HepG2 (cell line): Measurements from ENCODE around the gene CREG2.

Experiments
- ETV5 ChIP-seq: IDR thresholded peaks from 2 replicates; pipeline ENCODE4 v1.6.1; 2018; ENCODE audit warnings: missing biosample characterization, missing genetic modification reagents, inconsistent platforms, borderline replicate concordance
- HNRNPLL ChIP-seq: fragments of 200-400 bp; formaldehyde crosslinking; IDR thresholded peaks from 2 replicates; pipeline ENCODE4 v1.6.1; 2017; ENCODE audit warnings: mild to moderate bottlenecking, low read depth, low read length; ENCODE audit not compliant: poor library complexity, severe bottlenecking
- ZNF883 ChIP-seq: sonication (generic); formaldehyde crosslinking; IDR thresholded peaks from 2 replicates; pipeline ENCODE4 v1.5.1; 2020; ENCODE audit warnings: mild to moderate bottlenecking, missing genetic modification reagents; ENCODE audit errors: not compliant biosample characterization

DNA sequence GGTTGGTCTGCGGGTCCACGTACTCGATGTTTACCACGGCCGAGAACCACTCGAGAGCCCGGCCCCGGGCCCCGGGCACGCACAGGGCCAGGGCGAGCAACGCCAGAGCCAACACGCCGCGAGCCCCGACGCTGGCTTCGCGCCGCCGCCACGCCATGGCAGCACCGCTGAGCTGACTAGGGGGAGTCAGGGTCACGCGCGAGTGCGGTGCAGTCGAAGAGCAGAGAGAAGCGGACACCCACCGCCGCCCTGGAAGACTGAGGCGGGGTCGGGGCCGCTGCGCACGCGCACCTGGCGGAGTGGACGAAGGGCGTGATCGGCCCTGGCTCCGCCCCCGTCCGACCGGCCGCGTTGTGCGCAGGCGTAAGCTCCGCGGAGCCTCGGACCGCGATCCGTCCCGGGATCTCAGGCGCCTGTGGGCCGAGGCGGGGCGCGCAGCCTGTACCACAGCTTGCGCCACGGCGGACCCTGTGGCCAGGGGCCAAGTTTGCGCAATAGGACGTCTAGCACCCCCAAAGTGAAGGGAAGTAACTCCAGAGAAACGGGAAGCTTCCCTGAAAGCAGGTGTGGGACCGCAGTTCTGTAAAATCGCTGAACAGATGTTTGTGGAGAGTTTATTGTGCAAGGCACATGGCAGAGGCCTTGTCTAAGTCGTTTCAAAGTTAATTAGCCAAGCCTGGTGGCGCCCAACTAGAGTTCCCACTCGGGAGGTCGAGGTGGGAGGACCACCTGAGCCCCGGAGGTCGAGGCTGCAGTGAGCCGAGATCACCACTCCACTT, 78.7 kb downstream of the CREG2 start, which contains the start of gene RNF149:
- TF ChIP-seq ETV5 (CRISPR knock-in tag) (peak; percentile 64), ZNF883 (CRISPR knock-in tag) (peak; percentile 91), HNRNPLL (peak; percentile 93)
